ENCODE results near the gene CLSTN2.

Gene CLSTN2

GRCh38 chr3:140077406-140077805 is 142.4 kb downstream of the CLSTN2 start:
- H3K27me3 Mint-ChIP-seq: peaks cover 4% of the 10 kb centered on the region
- no peaks in the 10 kb centered on the region for H3K4me1 Mint-ChIP-seq (ENCODE audit: low read depth)
- H3K36me3 Mint-ChIP-seq: no peaks in the 10 kb centered on the region
- no peak overlapping the region for H3K4me3 Mint-ChIP-seq
- no peaks in the 10 kb centered on the region for H3K9me3 Mint-ChIP-seq (ENCODE audit: low read depth)
- H3K27ac Mint-ChIP-seq: no peak overlapping the region

DNA sequence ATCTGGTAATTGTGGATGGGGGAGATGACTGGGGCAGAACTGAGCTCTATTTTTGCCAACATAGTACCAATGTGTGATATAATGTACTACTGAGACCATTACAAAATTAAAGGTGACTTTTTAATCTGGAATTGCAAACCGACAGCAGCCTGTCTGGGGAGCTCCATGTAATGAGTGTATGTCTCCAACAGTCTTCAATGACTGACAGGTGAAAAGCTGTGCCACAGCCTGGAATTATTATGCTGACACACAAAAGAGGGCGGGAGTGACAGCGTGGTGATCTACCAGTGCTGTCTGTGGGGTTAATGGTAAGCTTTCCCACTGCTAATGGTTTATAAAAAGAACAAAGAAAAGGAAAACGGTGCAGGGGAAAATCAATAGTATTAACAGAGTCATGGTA is 143.4 kb downstream of the CLSTN2 start:
- Mint-ChIP-seq H3K27ac (no peak overlapping the region), H3K4me3 (no peak overlapping the region), H3K4me1 (ENCODE audit: low read depth) (no peaks in the 10 kb centered on the region), H3K36me3 (no peaks in the 10 kb centered on the region), H3K27me3 (peaks cover 6% of the 10 kb centered on the region), H3K9me3 (ENCODE audit: low read depth) (no peaks in the 10 kb centered on the region)

DNA sequence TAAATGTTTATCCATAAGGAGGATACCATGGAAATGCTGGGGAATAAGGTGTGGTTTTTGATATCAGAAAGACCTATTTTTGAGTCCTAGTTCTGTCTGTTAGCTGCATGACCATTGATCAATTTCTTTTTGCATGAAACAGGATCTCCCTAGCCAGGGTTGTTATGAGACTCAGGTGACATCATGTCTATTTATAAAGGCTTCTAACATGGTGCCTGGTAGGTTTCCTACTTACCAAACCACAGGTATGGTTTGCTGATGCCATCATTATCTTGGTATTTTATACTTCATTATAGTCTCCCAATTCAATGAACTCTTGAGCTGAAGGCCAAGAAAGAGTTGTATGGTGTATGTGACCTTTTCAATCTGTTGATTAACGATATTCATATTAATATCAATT is 144.0 kb downstream of the CLSTN2 start:
- H3K4me3 Mint-ChIP-seq: no peak overlapping the region
- no peaks in the 10 kb centered on the region for H3K9me3 Mint-ChIP-seq (ENCODE audit: low read depth)
- no peak overlapping the region for H3K27ac Mint-ChIP-seq
- H3K36me3 Mint-ChIP-seq: no peaks in the 10 kb centered on the region
- H3K4me1 Mint-ChIP-seq (ENCODE audit: low read depth): no peaks in the 10 kb centered on the region
- H3K27me3 Mint-ChIP-seq: peaks cover 6% of the 10 kb centered on the region

- no peak overlapping the region for H3K4me3 Mint-ChIP-seq
- no peaks in the 10 kb centered on the region for H3K36me3 Mint-ChIP-seq
- H3K27me3 Mint-ChIP-seq: peaks cover 8% of the 10 kb centered on the region
- no peak overlapping the region for H3K27ac Mint-ChIP-seq
- no peaks in the 10 kb centered on the region for H3K4me1 Mint-ChIP-seq (ENCODE audit: low read depth)
- H3K9me3 Mint-ChIP-seq (ENCODE audit: low read depth): no peaks in the 10 kb centered on the region
These were observed 146.9 kb downstream of the CLSTN2 start for GRCh38 chr3:140081887-140082286.

DNA sequence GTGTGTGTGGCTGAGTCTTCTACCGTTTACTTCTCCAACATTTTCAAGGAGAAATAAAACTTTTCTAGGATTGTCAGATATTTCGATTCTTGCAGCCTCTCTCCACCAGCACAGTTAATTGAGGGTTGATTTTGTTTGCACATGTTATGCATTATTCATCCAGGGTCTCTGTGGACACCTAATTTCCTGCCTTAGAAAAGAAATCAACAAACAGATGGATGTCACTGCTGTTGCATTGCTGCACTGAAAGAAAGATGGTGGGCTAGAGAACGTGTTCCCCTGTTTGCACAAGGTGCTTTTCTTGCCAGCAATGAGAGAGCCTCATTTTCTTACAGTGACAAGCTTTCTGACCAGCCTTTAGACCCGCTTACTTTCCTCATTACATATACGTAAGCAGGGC is 150.0 kb downstream of the CLSTN2 start:
- H3K36me3 Mint-ChIP-seq: no peaks in the 10 kb centered on the region
- H3K27me3 Mint-ChIP-seq: peaks cover 8% of the 10 kb centered on the region
- H3K9me3 Mint-ChIP-seq (ENCODE audit: low read depth): no peaks in the 10 kb centered on the region
- H3K4me1 Mint-ChIP-seq (ENCODE audit: low read depth): no peaks in the 10 kb centered on the region
- no peak overlapping the region for H3K27ac Mint-ChIP-seq
- H3K4me3 Mint-ChIP-seq: no peak overlapping the region

- Mint-ChIP-seq H3K27ac (no peak overlapping the region), H3K27me3 (peaks cover 8% of the 10 kb centered on the region), H3K4me3 (no peak overlapping the region)
These were observed 151.7 kb downstream of the CLSTN2 start for GRCh38 chr3:140086642-140087041.

DNA sequence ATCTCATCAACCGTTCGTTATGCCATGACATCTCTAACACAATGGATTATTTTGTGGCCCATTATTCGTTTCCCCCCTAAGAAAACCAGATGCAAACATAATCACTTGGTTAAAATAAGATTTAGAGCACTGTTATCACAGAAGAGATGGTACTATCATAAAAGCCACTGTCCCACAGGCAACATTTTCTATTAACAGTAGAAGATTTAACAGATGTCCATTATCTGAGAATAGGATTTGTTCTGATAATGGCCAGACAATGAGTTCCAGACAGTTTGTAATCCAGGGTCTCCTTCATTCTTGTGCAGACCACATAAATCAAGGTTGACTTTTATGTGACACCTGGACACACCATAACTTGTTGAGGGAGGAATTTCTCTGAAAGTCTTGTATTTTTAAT is 153.1 kb downstream of the CLSTN2 start:
- Mint-ChIP-seq H3K27me3 (peaks cover 5% of the 10 kb centered on the region), H3K36me3 (no peaks in the 10 kb centered on the region), H3K9me3 (ENCODE audit: low read depth) (no peaks in the 10 kb centered on the region), H3K4me1 (ENCODE audit: low read depth) (no peaks in the 10 kb centered on the region), H3K4me3 (no peak overlapping the region), H3K27ac (no peak overlapping the region)

More at GRCh38 chr3:140086642-140087041, 151.7 kb downstream of the CLSTN2 start:
- H3K4me1 Mint-ChIP-seq (ENCODE audit: low read depth): no peaks in the 10 kb centered on the region
- H3K9me3 Mint-ChIP-seq (ENCODE audit: low read depth): no peaks in the 10 kb centered on the region
- H3K36me3 Mint-ChIP-seq: no peaks in the 10 kb centered on the region

- no peaks in the 10 kb centered on the region for H3K9me3 Mint-ChIP-seq (ENCODE audit: low read depth)
- peaks cover 4% of the 10 kb centered on the region for H3K27me3 Mint-ChIP-seq
- H3K4me1 Mint-ChIP-seq (ENCODE audit: low read depth): no peaks in the 10 kb centered on the region
- H3K4me3 Mint-ChIP-seq: no peak overlapping the region
- H3K27ac Mint-ChIP-seq: no peak overlapping the region
- H3K36me3 Mint-ChIP-seq: no peaks in the 10 kb centered on the region
These were observed 153.5 kb downstream of the CLSTN2 start for GRCh38 chr3:140088513-140088912.

DNA sequence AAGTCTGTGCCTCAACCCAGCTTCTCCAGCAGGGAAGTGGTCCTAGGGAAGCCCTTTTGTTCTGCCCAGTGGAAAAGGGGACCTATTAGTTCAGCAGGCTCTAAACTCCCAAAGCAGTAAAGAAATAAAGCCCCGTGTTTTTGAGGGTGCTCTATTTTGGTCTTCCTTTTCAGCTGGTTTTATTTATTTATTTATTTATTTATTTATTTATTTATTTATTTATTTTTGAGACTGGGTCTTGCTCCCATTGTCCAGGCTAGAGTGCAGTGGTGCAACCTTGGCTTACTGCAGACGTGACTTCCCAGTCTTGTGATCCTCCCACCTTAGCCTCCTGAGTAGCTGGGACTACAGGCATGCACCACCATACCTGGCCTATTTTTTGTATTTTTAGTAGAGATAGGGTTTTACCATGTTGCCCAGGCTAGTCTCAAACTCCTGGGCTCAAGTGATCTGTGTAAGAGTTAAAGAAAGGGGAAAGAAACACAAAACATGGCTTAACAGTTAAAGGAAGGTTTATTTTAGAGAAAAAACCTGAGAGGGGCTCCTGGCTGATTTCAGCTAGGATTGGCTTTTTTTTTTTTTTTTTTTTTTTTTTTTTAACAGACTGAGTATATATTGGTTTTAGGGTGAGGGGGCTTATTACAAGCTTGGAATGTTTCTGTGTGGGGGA is 154.6 kb downstream of the CLSTN2 start:
- Mint-ChIP-seq H3K4me1 (ENCODE audit: low read depth) (no peaks in the 10 kb centered on the region), H3K9me3 (ENCODE audit: low read depth) (no peaks in the 10 kb centered on the region), H3K27ac (no peak overlapping the region), H3K27me3 (peaks cover 4% of the 10 kb centered on the region), H3K36me3 (no peaks in the 10 kb centered on the region), H3K4me3 (no peak overlapping the region)

DNA sequence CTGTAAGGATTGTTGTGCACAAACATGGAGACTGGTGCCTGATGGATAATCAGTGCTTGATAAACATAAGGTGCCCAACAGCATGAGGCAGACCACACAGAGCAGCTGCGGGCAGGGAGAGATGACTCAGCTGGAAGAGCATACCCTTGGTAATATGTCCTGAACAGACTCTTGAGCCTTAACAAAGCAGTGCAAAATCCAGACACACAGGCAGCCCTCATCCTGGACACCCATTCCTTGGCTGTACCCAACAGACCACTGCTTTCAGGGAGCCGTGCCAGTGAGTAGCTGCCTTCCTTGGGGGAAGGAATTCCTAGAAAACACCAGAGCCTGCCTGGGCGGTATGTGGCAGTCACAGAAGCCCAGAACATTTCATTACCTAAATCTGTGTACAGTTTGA is 156.2 kb downstream of the CLSTN2 start:
- no peak overlapping the region for H3K4me3 Mint-ChIP-seq
- H3K9me3 Mint-ChIP-seq (ENCODE audit: low read depth): no peaks in the 10 kb centered on the region
- no peaks in the 10 kb centered on the region for H3K4me1 Mint-ChIP-seq (ENCODE audit: low read depth)
- no peak overlapping the region for H3K27ac Mint-ChIP-seq
- H3K27me3 Mint-ChIP-seq: peaks cover 7% of the 10 kb centered on the region
- no peaks in the 10 kb centered on the region for H3K36me3 Mint-ChIP-seq

DNA sequence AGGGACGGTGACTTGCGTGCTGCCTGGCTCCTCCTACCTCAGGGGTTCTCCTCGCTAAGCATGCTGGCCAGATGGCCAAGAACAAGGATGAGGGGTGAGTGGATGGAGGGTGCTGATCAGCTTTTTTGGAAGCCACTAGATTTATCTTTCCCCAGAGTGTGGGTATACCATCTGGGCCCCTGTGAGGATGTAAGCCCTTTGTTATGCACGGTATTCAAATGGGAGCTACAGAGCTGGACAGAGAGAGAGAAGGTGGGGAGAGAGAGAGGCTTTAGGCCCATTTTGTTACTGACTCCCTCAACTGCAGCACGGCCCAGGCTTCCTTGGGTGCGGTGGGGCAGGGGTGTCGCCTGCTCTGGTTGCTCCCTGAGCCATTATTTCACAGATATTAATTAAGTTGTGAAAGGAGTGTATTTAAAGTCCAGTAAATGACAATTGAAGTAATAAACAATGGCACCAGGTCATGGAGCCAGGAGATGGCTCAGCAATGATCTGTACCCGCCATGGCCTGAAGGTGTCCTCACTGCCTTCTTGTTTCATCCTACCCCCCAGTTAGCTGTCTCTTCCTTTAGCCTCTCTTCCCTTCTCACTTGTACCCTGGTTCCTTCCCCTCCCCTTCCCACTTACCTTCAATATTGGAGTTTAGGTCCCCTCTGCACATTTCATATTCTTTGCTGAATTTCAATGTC is 158.0 kb downstream of the CLSTN2 start:
- H3K27ac Mint-ChIP-seq: no peak overlapping the region
- no peaks in the 10 kb centered on the region for H3K36me3 Mint-ChIP-seq
- no peaks in the 10 kb centered on the region for H3K9me3 Mint-ChIP-seq (ENCODE audit: low read depth)
- H3K4me1 Mint-ChIP-seq (ENCODE audit: low read depth): no peaks in the 10 kb centered on the region
- no peak overlapping the region for H3K4me3 Mint-ChIP-seq
- peaks cover 3% of the 10 kb centered on the region for H3K27me3 Mint-ChIP-seq

DNA sequence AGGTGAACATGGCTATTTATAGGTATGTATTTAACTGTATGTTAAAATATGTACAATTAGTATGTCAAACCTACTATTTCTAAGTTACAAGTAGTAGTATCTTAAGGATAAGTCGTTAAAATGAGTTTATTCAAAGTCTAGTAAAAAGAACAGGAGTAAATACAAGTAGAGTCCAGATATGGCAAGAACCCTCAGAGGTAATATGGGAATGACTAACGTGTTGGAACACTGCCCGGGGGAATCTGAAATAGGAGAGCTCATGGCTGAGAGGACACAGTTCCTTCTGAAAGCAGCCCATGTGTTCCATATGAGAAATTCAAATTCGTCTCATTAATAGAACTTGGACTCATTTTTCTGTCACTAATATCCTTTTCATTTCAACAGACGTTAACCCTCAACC is 158.8 kb downstream of the CLSTN2 start:
- Mint-ChIP-seq H3K4me1 (ENCODE audit: low read depth) (no peaks in the 10 kb centered on the region), H3K4me3 (no peak overlapping the region), H3K27ac (no peak overlapping the region), H3K27me3 (peaks cover 3% of the 10 kb centered on the region), H3K9me3 (ENCODE audit: low read depth) (no peaks in the 10 kb centered on the region), H3K36me3 (no peaks in the 10 kb centered on the region)

DNA sequence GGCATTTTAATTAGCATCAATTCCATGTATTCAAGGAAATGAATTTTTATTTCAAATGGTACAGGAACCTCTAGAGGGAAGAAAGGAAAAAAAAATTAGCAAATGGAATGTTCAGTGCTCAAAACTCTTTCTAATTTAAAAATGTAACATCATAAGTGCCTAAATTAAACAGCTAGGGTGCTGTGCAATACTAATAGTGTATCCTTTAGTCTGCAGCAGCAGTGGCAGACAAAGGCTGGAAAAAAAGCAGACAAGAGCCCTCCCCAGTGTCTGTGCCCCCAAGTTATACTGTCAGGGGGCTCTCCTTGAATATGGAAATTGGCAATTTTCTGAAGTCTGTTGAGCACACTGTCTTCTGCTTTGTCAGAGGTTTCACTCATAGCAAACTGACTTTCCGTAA is 159.5 kb downstream of the CLSTN2 start:
- peaks cover 3% of the 10 kb centered on the region for H3K27me3 Mint-ChIP-seq
- H3K36me3 Mint-ChIP-seq: no peaks in the 10 kb centered on the region
- no peak overlapping the region for H3K4me3 Mint-ChIP-seq
- no peaks in the 10 kb centered on the region for H3K9me3 Mint-ChIP-seq (ENCODE audit: low read depth)
- no peak overlapping the region for H3K27ac Mint-ChIP-seq
- no peaks in the 10 kb centered on the region for H3K4me1 Mint-ChIP-seq (ENCODE audit: low read depth)

GRCh38 chr3:140096037-140096436 is 161.1 kb downstream of the CLSTN2 start:
- Mint-ChIP-seq H3K9me3 (ENCODE audit: low read depth) (no peaks in the 10 kb centered on the region), H3K27ac (no peak overlapping the region), H3K4me3 (no peak overlapping the region), H3K4me1 (ENCODE audit: low read depth) (no peaks in the 10 kb centered on the region), H3K27me3 (peaks cover 6% of the 10 kb centered on the region), H3K36me3 (no peaks in the 10 kb centered on the region)

- peaks cover 6% of the 10 kb centered on the region for H3K27me3 Mint-ChIP-seq
- no peaks in the 10 kb centered on the region for H3K9me3 Mint-ChIP-seq (ENCODE audit: low read depth)
- no peak overlapping the region for H3K4me3 Mint-ChIP-seq
These were observed 163.1 kb downstream of the CLSTN2 start for GRCh38 chr3:140097874-140098635.

More at GRCh38 chr3:140097874-140098635, 163.1 kb downstream of the CLSTN2 start:
- H3K27ac Mint-ChIP-seq: no peak overlapping the region
- H3K36me3 Mint-ChIP-seq: no peaks in the 10 kb centered on the region
- H3K4me1 Mint-ChIP-seq (ENCODE audit: low read depth): no peaks in the 10 kb centered on the region
